HepG2 (cell line): Measurements from ENCODE around the gene GREM2. TPM values are rescaled to one million over a fixed set of nuclear protein-coding genes. Genes with fewer than 3 reads are reported as not detected.

Source experiments
- ATAC-seq: fragments of 200-7000 bp; cut with Tn5 transposase; 3 replicates; pipeline ENCODE4 v1.9.1; 2020; ENCODE audit warnings: mild to moderate bottlenecking, moderate library complexity
- BruUV-seq: library from RNA; stranded (reverse); fragments of 400-500 nt; replicated peaks from 2 replicates; lab custom pipeline; 2021; lab: Mats Ljungman, UMichigan
- CTCF ChIA-PET: fragments of 300-600 bp; formaldehyde crosslinking; extraction: SDS; loops from one replicate; lab custom pipeline; 2021; ENCODE audit warnings: low total read pairs, inconsistent platforms, low intra/inter-chr PET ratio; lab: Yijun Ruan, JAX
- POLR2A ChIA-PET: fragments of 350-600 bp; sonication (Branson Sonifier 250); formaldehyde crosslinking; loops from one replicate; lab custom pipeline; 2020; ENCODE audit warnings: antibody characterized with exemption, inconsistent platforms; lab: Yijun Ruan, JAX
- DNase-seq: peaks from one replicate; pipeline ENCODE4 v3.0.0-alpha.2; 2015; ENCODE audit warnings: low spot score
- FAIRE-seq: peaks from 3 replicates; lab custom pipeline; 2011; peaks lifted over from hg19 to GRCh38; lab: Jason Lieb, UNC
- H2AFZ ChIP-seq: one replicate; pipeline ENCODE4 v1.6.1; 2011; ENCODE audit warnings: low read length, inconsistent platforms
- H3K27ac ChIP-seq: fragments of 300-600 bp; 3 replicates; pipeline ENCODE4 v1.8.0; 2011; ENCODE audit warnings: mixed run types, mild to moderate bottlenecking, mixed read lengths, low read length, inconsistent platforms; ENCODE audit not compliant: insufficient read depth; ENCODE audit errors: extremely low read length
- H3K27me3 ChIP-seq, 2 experiments: fragments of 200-600 bp in 1 of 2; 2 replicates in 1 of 2; 3 replicates in 1 of 2; pipeline versions ENCODE4 v1.6.0 to v1.8.0; 2011; ENCODE audit warnings: low read length in 2 of 2, mild to moderate bottlenecking in 2 of 2, moderate library complexity in 2 of 2, inconsistent platforms in 1 of 2; ENCODE audit not compliant: insufficient read depth in 2 of 2, control insufficient read depth in 1 of 2
- H3K36me3 ChIP-seq, 2 experiments: fragments of 200-600 bp in 1 of 2; replicated peaks in 1 of 2; 2 replicates in 1 of 2; 3 replicates in 1 of 2; pipeline versions ENCODE4 v1.5.1 to v1.8.0; 2011; ENCODE audit warnings: low read length in 2 of 2, inconsistent platforms in 1 of 2; ENCODE audit not compliant: insufficient read depth in 2 of 2, control insufficient read depth in 1 of 2
- H3K4me1 ChIP-seq: 2 replicates; pipeline ENCODE4 v1.5.1; 2012; ENCODE audit warnings: low read length, inconsistent platforms; ENCODE audit not compliant: insufficient read depth
- H3K4me2 ChIP-seq: 2 replicates; pipeline ENCODE4 v1.6.0; 2011; ENCODE audit warnings: low read depth, low read length, inconsistent platforms
- H3K4me3 ChIP-seq, 3 experiments: fragments of 200-600 bp in 1 of 3; sonication (generic), shearing (Covaris generic) in 1 of 3; replicated peaks in 1 of 3; 2 replicates each; pipeline ENCODE4 v1.5.1; 2011 to 2016; ENCODE audit warnings: low read length in 3 of 3, inconsistent platforms in 2 of 3, low read depth in 2 of 3, mild to moderate bottlenecking in 2 of 3, control low read depth in 1 of 3, mixed read lengths in 1 of 3; ENCODE audit not compliant: insufficient read depth in 1 of 3
- H3K79me2 ChIP-seq: one replicate; pipeline ENCODE4 v1.6.1; 2011; ENCODE audit warnings: low read length, inconsistent platforms; ENCODE audit not compliant: insufficient read depth
- H3K9ac ChIP-seq: 2 replicates; pipeline ENCODE4 v1.6.0; 2011; ENCODE audit warnings: mild to moderate bottlenecking, low read depth, low read length, inconsistent platforms; ENCODE audit not compliant: insufficient read depth
- H3K9me3 ChIP-seq: 2 replicates; pipeline ENCODE4 v1.5.1; 2012; ENCODE audit warnings: mild to moderate bottlenecking, low read length
- H4K20me1 ChIP-seq: 2 replicates; pipeline ENCODE4 v1.6.0; 2011; ENCODE audit warnings: inconsistent platforms, mild to moderate bottlenecking, low read length, moderate library complexity; ENCODE audit not compliant: insufficient read depth
- EP300 ChIP-seq, 3 experiments: sonication (generic) in 1 of 3; formaldehyde crosslinking in 1 of 3; IDR thresholded peaks; 2 replicates each; pipeline versions ENCODE4 v1.5.1 to v1.6.1; 2011 to 2020; ENCODE audit warnings: low read depth in 2 of 3, low read length in 2 of 3, borderline replicate concordance in 1 of 3, improper control_type of control experiment in 1 of 3, mild to moderate bottlenecking in 1 of 3, missing genetic modification reagents in 1 of 3, moderate library complexity in 1 of 3
- HNF4G ChIP-seq, 2 experiments: sonication (generic) in 1 of 2; formaldehyde crosslinking in 1 of 2; IDR thresholded peaks; 2 replicates each; pipeline versions ENCODE4 v1.4.0 to v1.6.1; 2011 to 2020; ENCODE audit warnings: borderline replicate concordance in 2 of 2, low read depth in 2 of 2, mild to moderate bottlenecking in 2 of 2, low read length in 1 of 2, missing genetic modification reagents in 1 of 2, moderate library complexity in 1 of 2
- MAZ ChIP-seq, 2 experiments: sonication (generic) in 1 of 2; formaldehyde crosslinking in 1 of 2; IDR thresholded peaks; 2 replicates each; pipeline versions ENCODE4 v1.5.0 to v1.6.1; 2012 to 2020; ENCODE audit warnings: low read depth in 2 of 2, mild to moderate bottlenecking in 2 of 2, borderline replicate concordance in 1 of 2, improper control_type of control experiment in 1 of 2, low read length in 1 of 2, missing genetic modification reagents in 1 of 2, moderate library complexity in 1 of 2
- SMAD9 ChIP-seq: sonication (generic); formaldehyde crosslinking; IDR thresholded peaks from 2 replicates; pipeline ENCODE4 v1.5.1; 2020; ENCODE audit warnings: mild to moderate bottlenecking, missing genetic modification reagents
- SMYD3 ChIP-seq: sonication (generic); formaldehyde crosslinking; IDR thresholded peaks from 2 replicates; pipeline ENCODE4 v1.8.1; 2023; ENCODE audit warnings: mild to moderate bottlenecking, missing genetic modification reagents
- ZHX2 ChIP-seq, 2 experiments: sonication (generic) in 1 of 2; formaldehyde crosslinking in 1 of 2; IDR thresholded peaks; 2 replicates each; pipeline versions ENCODE4 v1.6.1 to v1.9.0; 2014 to 2022; ENCODE audit warnings: antibody characterized with exemption in 1 of 2, borderline replicate concordance in 1 of 2, inconsistent platforms in 1 of 2, low read depth in 1 of 2, missing genetic modification reagents in 1 of 2
- ZNF552 ChIP-seq: sonication (generic); formaldehyde crosslinking; IDR thresholded peaks from 2 replicates; pipeline ENCODE4 v1.9.0; 2022; ENCODE audit warnings: missing genetic modification reagents, mild to moderate bottlenecking, borderline replicate concordance
- WGBS: methylation state at CpG from one replicate; pipeline ENCODE4 v1.1.6; 2017; ENCODE audit warnings: low lambda C conversion rate; 5-methylcytosine and 5-hydroxymethylcytosine counted together
- in situ Hi-C: cut with HindIII; loops from 2 replicates; pipeline ENCODE4 v1.10.0; 2017; ENCODE audit warnings: low pct_unique_long_range_greater_than_20kb; ENCODE audit not compliant: extremely low pct_ligation_motif_present
- intact Hi-C: fragments of 100-400 bp; cut with micrococcal nuclease; formaldehyde crosslinking; loops from one replicate; pipeline ENCODE4 v1.10.0; 2022; ENCODE audit not compliant: unreplicated experiment
- polyA plus RNA-seq, 8 experiments: library from polyadenylated mRNA; depleted of rRNA in 3 of 8; stranded (reverse) in 7 of 8; unstranded in 1 of 8; fragments of >200 nt; fragmentation: Illumina TruSeq in 4 of 8; extraction: Trizol in 4 of 8; gene quantifications; 2 replicates each; pipeline versions ENCODE4 v1.2.1 to v1.2.3, GENCODE V29; 2011 to 2016; ENCODE audit warnings: low read depth in 4 of 8, missing spikeins in 1 of 8, mixed read lengths in 1 of 8; ENCODE audit not compliant: insufficient read depth in 1 of 8
- total RNA-seq, 5 experiments: library from RNA; depleted of rRNA; stranded (reverse); fragments of >200 nt; fragmentation: Illumina TruSeq; extraction: Trizol; gene quantifications; 2 replicates each; pipeline ENCODE4 v1.2.3, GENCODE V29; 2016; ENCODE audit warnings: low read depth in 1 of 5
- TF ChIP-seq, protein P1 (sequence below): sonication (generic); formaldehyde crosslinking; IDR thresholded peaks from 2 replicates; pipeline ENCODE4 v1.4.0; 2020; ENCODE audit warnings: missing genetic modification reagents

Gene GREM2
- total and polyA plus RNA-seq, 2 of the 13 experiments (the other 11 are each of a cell fraction or from before 2014, with no cell fraction given) = 0.07 TPM; not detected in 1

DNA sequence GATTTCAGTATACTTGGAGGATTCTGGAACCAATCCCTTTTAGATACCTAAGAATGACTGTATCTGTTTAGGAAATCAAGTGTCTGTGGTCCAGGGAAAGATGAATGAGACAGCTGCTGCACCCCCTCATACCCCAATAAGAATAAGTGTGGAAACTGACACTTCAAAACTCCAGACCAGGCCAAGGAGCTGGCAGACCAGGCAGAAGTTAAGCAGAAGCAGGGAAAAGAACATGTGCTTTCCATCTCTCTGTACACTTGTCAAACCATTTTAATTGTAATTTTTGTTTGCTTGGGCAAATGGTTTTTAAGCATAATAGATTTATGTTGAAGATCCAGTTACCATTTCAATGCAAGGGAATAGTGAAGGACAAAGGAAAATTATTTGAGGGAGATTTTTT is 100.2 kb downstream of the GREM2 start (continued):
- TF ChIP-seq ZHX2 (IDR thresholded peaks at IDR 0.05; ENCODE audit: low read depth) (no peak), ZHX2 (CRISPR knock-in tag; IDR thresholded peaks at IDR 0.05; ENCODE audit: borderline replicate concordance) (no peak), MAZ (IDR thresholded peaks at IDR 0.05; ENCODE audit: borderline replicate concordance, low read depth, low read length) (no peak), MAZ (CRISPR knock-in tag; IDR thresholded peaks at IDR 0.05; ENCODE audit: low read depth) (no peak), SMAD9 (CRISPR knock-in tag) (no peak), ZNF552 (no peak)
- TF ChIP-seq, protein P1, sequence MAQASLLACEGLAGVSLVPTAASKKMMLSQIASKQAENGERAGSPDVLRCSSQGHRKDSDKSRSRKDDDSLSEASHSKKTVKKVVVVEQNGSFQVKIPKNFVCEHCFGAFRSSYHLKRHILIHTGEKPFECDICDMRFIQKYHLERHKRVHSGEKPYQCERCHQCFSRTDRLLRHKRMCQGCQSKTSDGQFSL = no peak

DNA sequence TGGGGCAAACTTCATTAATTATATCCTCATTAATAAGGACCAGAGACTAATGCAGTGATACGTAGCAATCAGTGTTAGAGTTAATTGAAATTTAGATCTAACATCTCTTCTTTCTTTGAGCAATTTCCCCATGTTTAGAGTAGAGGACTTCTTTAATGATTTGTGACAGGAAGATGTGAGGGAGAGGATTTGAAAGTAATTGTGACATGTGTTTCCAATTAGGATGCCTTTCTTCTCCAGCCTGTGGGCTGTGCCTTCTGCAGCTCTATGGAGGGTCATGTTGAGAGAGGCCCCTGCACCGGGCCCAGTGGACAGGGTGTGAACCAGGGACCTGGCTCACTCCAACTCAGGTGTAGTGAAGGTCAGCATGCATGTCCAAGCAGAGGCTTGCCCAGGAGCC is 103.0 kb downstream of the GREM2 start:
- WGBS = 45% methylated on average over 2 of the region's 2 CpGs
- ATAC-seq (no peak), FAIRE-seq (no peak), DNase-seq (no peak)
- ChIA-PET POLR2A (no interaction called here), CTCF (no interaction called here)
- H3K4me1 ChIP-seq = no peaks in the 10 kb centered on the region
- BruUV-seq = no TSS peak
- no peak overlapping the region for H2AFZ ChIP-seq
- H3K79me2 ChIP-seq = no peaks in the 10 kb centered on the region
- no peaks in the 10 kb centered on the region for H3K36me3 ChIP-seq
- intact Hi-C loops (no loop called here), in situ Hi-C loops (no loop called here)
- no peaks in the 10 kb centered on the region for H4K20me1 ChIP-seq
- H3K27ac ChIP-seq = no peak overlapping the region
- H3K9me3 ChIP-seq = no peaks in the 10 kb centered on the region
- H3K4me2 ChIP-seq = no peak overlapping the region
- no peak overlapping the region for H3K4me3 ChIP-seq
- no peaks in the 10 kb centered on the region for H3K27me3 ChIP-seq
- H3K9ac ChIP-seq = no peak overlapping the region
- no peak for TF ChIP-seq EP300 (IDR thresholded peaks at IDR 0.05; ENCODE audit: low read depth in 2 of 2, low read length in 2 of 2)
- no peak for TF ChIP-seq EP300 (CRISPR knock-in tag; IDR thresholded peaks at IDR 0.05; ENCODE audit: borderline replicate concordance)
- TF ChIP-seq HNF4G (IDR thresholded peaks at IDR 0.05; ENCODE audit: borderline replicate concordance, low read depth, low read length) = no peak
- TF ChIP-seq HNF4G (CRISPR knock-in tag; IDR thresholded peaks at IDR 0.05; ENCODE audit: borderline replicate concordance, low read depth) = no peak
- TF ChIP-seq SMYD3 (CRISPR knock-in tag) = no peak
- TF ChIP-seq, all 625 proteins: peak for 0
